Heart right ventricle (tissue), 16 donors: ENCODE results near the gene ETS1. TPM values are rescaled to one million over a fixed set of nuclear protein-coding genes. Genes with fewer than 3 reads are reported as not detected.
A peak's percentile ranks its signal among the peaks of the same experiment; 100 is the strongest.

Experiments used
- ATAC-seq, 8 donors: fragments of 200-7000 bp; cut with Tn5 transposase; one replicate each; pipeline ENCODE4 v1.9.1; 2020; ENCODE audit warnings: mild to moderate bottlenecking in 8 of 8, moderate library complexity in 8 of 8, moderate number of reproducible peaks in 1 of 8
- DNase-seq, 2 donors: peaks; one replicate each; pipeline ENCODE4 v3.0.0-alpha.2; 2020
- H3K27ac ChIP-seq, 10 donors: fragments of 200-600 bp; sonication (generic) in 2 of 10; one replicate each; pipeline versions ENCODE4 v1.5.0 to v1.8.0; 2020 to 2022; ENCODE audit warnings: mild to moderate bottlenecking in 3 of 10
- H3K27me3 ChIP-seq, 7 donors: fragments of 200-600 bp; one replicate each; pipeline ENCODE4 v1.8.0; 2021 to 2022; ENCODE audit warnings: mild to moderate bottlenecking in 2 of 7
- H3K36me3 ChIP-seq, 9 donors: fragments of 200-600 bp; sonication (generic) in 1 of 9; one replicate each; pipeline versions ENCODE4 v1.5.0 to v1.8.0; 2020 to 2022; ENCODE audit warnings: mild to moderate bottlenecking in 2 of 9
- H3K4me1 ChIP-seq, 9 donors: fragments of 200-600 bp; sonication (generic) in 1 of 9; one replicate each; pipeline versions ENCODE4 v1.5.0 to v1.8.0; 2020 to 2022; ENCODE audit warnings: mild to moderate bottlenecking in 4 of 9
- H3K4me3 ChIP-seq, 10 donors: fragments of 200-600 bp; sonication (generic) in 2 of 10; one replicate each; pipeline versions ENCODE4 v1.5.0 to v1.8.0; 2020 to 2022; ENCODE audit warnings: mild to moderate bottlenecking in 7 of 10, moderate library complexity in 2 of 10
- H3K9me3 ChIP-seq, 11 donors: fragments of 200-600 bp in 10 of 11; sonication (generic) in 2 of 11; one replicate each; pipeline versions ENCODE4 v1.5.0 to v1.8.0; 2013 to 2022; ENCODE audit warnings: mild to moderate bottlenecking in 2 of 11, control low read depth in 1 of 11, moderate library complexity in 1 of 11
- WGBS, 2 donors: extraction: QIAGEN DNeasy Blood & Tissue Kit; methylation state at CpG; one replicate each; pipeline ENCODE4 v1.1.7; 2013; ENCODE audit warnings: inconsistent platforms in 1 of 2; 5-methylcytosine and 5-hydroxymethylcytosine counted together
- intact Hi-C, 10 donors: fragments of 100-400 bp; cut with DNase I; formaldehyde crosslinking; loops; one replicate each; pipeline versions ENCODE4 v1.11.1 to v1.14.2; 2022
- polyA plus RNA-seq, 2 donors: library from polyadenylated mRNA; stranded (reverse); fragments of 200-250 nt; gene quantifications; one replicate each; pipeline ENCODE4 v1.2.3, GENCODE V29; 2013
- total RNA-seq, 10 donors: library from RNA; stranded (reverse); fragmentation: NEBNext Ultra II Directional in 3 of 10; extraction: Animal tissue kit (Norgen Biotek cat#: 25700) in 3 of 10; gene quantifications; one replicate each; pipeline versions ENCODE4 v1.2.1 to v1.2.4, GENCODE V29; 2021 to 2023
- TF ChIP-seq, protein P1 (sequence below), 9 donors: fragments of 200-600 bp; sonication (generic) in 2 of 9; IDR thresholded peaks; one replicate each; pipeline versions ENCODE4 v1.5.0 to v1.8.0; 2021 to 2022; ENCODE audit warnings: antibody characterized with exemption in 9 of 9, mild to moderate bottlenecking in 5 of 9, moderate library complexity in 1 of 9
- donor health status: Arrhythmogenic right ventricular cardiomyopathy.
- donor health status: ischemic (EF 13 %, LVEDD 7.1; RV severe dilation, severe dysfunction).
- donor health status: healthy with polysubstance abuse.
- donor health status: DM: no; HTN: yes; CAD: no.
- donor health status: DM: no; HTN: no; CAD: no.
- donor health status: ischemic (EF 25% LVEDD 6.9; RV normal size, moderate dysfunction).
- donor health status: ischemic (EF 25% LVEDD 5.7; RV mildly dilated, moderate dysfunction).
- donor health status: healthy.
- donor health status: DM: yes; HTN: yes; CAD: no.
- donor health status: Ischemic cardiomyopathy.
- donor health status: ischemic (EF 35%, LVEDD 5.7; RV mildly dilated, moderate dysfunction).
- donor health status: nonischemic (EF 11% LVEDD 7.7; RV severe dilation, severe dysfunction).
- donor health status: DM: yes; HTN: yes; CAD: no.
- donor health status: PGD.
- donor health status: ischemic (EF 29% LVEDD 5.4; RV normal size, mild dysfunction).
- donor health status: nonischemic (EF 23%, LVEDD 6.1; RV moderate dilation, normal function).

Gene ETS1
- total and polyA plus RNA-seq, 12 donors = 21.3 to 93.4 (median 50.7) TPM

DNA sequence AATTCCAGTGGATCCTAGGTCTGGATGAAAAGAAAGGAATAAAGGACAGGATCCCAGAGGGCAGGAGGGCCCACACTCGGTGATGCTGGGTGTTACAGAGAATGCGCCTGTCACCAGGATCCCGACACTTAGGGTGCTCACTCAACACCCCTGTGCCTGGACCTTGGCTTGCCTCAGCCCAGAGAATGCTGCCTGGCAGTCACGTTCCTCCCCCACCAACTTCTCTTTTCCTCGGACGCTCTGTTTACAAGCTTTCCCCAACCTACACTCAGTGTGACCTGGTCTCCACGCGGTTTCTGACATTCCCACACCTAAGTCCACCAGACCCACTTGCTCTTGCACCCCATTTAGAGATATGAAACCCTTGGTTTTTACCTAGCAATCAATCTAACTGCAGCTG, 38.0 kb upstream of the ETS1 start:
- peak overlapping the region in 1 of 10 donors; percentile 80 for H3K27ac ChIP-seq
- H3K27me3 ChIP-seq = no peaks in the 10 kb centered on the region
- no peaks in the 10 kb centered on the region for H3K9me3 ChIP-seq
- TF ChIP-seq, protein P1, sequence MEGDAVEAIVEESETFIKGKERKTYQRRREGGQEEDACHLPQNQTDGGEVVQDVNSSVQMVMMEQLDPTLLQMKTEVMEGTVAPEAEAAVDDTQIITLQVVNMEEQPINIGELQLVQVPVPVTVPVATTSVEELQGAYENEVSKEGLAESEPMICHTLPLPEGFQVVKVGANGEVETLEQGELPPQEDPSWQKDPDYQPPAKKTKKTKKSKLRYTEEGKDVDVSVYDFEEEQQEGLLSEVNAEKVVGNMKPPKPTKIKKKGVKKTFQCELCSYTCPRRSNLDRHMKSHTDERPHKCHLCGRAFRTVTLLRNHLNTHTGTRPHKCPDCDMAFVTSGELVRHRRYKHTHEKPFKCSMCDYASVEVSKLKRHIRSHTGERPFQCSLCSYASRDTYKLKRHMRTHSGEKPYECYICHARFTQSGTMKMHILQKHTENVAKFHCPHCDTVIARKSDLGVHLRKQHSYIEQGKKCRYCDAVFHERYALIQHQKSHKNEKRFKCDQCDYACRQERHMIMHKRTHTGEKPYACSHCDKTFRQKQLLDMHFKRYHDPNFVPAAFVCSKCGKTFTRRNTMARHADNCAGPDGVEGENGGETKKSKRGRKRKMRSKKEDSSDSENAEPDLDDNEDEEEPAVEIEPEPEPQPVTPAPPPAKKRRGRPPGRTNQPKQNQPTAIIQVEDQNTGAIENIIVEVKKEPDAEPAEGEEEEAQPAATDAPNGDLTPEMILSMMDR (IDR thresholded peaks at IDR 0.05) = no peak
- no peak for DNase-seq
- 76 to 85% methylated on average over 8 of the region's 8 CpGs for WGBS, 2 donors
- peaks cover 0 to 85% (median 21%) of the 10 kb centered on the region in 9 donors for H3K4me1 ChIP-seq
- intact Hi-C loops = loop anchor here in 7 of 10 donors (5.0 kb wide), 5 partner anchors 58 to 453 kb away; no protein-coding TSS in a partner anchor
- no peak for ATAC-seq
- H3K36me3 ChIP-seq = no peaks in the 10 kb centered on the region
- H3K4me3 ChIP-seq = no peak overlapping the region

DNA sequence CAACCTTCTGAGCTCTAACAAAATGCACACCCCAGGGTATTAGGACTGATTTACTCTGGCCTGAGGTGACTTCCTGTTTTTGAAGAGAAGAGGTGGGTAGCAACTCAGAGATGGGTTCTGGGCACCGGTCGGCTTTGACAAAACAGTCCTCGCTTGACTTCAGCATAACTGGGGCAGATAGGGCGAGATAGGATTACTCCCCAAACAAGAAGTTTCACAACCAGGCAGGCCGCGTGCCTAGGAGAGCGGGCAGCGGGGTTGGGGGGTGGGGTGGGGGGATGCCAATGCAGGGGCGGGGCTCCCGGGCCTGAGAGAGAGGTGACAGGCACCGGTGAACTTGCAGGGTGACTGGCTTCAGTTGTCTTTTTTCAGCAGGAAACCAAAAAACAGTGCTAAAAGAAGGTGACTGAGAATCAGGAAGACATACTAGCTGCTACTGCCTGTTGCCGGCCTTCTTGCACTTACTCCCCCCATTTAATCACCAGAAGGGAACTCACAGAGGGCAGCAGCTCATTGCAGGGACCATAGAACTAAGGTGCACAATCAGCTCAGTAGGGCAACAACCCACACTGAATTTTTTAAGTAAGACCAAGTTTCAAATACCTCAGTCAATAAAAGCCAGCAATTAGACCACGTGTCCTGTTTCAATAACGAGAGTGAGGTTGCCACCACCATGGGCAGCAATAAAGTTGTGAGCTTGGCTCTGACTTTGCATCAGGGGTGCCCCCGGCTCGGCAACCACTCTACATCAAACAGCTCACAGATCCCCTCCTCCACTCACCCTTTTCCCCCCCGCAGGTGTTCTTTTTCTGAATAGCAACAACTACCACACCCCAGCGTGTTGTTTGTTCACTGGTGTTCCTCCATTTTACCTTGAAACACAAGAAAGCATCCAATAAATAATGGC, 37.2 kb upstream of the ETS1 start:
- no peaks in the 10 kb centered on the region for H3K9me3 ChIP-seq
- 86 to 91% methylated on average over 18 of the region's 18 CpGs for WGBS, 2 donors

DNA sequence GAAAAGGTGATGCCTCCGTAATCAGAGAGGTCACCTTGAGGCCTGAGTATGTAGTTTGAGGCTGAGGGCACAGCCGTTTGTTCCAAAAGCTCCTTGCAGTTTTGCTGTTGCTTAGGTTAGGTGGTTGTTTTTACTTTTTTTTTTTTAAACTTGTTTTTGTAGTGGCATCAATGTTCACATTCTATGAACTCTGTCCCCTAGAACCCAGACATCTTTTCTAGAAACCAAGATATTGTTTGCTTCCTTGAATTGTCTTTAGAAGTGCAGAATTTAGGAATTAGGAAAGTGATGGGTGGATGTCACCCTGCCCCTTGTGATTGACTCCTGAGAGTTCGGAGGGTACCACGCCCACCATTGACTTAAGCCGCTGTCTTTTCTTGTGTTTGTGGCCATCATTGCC, 35.7 kb upstream of the ETS1 start:
- Histone ChIP-seq H3K4me1 (peaks cover 0 to 73% (median 13%) of the 10 kb centered on the region in 9 donors), H3K27ac (peak overlapping the region in 5 of 10 donors; percentile 66 to 78 (median 70)), H3K36me3 (no peaks in the 10 kb centered on the region), H3K27me3 (no peaks in the 10 kb centered on the region), H3K4me3 (no peak overlapping the region), H3K9me3 (no peaks in the 10 kb centered on the region)
- no peak for ATAC-seq
- DNase-seq = no peak
- WGBS, 2 donors = 75 to 90% methylated on average over 5 of the region's 5 CpGs
- intact Hi-C loops = no loop called here
- TF ChIP-seq, protein P1 (IDR thresholded peaks at IDR 0.05) = no peak

More for the DNA sequence above, 37.2 kb upstream of the ETS1 start:
- ATAC-seq (no peak), DNase-seq (no peak)
- Histone ChIP-seq H3K27ac (peak overlapping the region in 1 of 10 donors; percentile 80), H3K36me3 (no peaks in the 10 kb centered on the region), H3K27me3 (no peaks in the 10 kb centered on the region), H3K4me3 (no peak overlapping the region), H3K4me1 (peaks cover 0 to 84% (median 14%) of the 10 kb centered on the region in 9 donors)
- intact Hi-C loops = loop anchor here in 7 of 10 donors (5.0 kb wide), 5 partner anchors 57 to 452 kb away; no protein-coding TSS in a partner anchor
- TF ChIP-seq, protein P1 (IDR thresholded peaks at IDR 0.05) = no peak

DNA sequence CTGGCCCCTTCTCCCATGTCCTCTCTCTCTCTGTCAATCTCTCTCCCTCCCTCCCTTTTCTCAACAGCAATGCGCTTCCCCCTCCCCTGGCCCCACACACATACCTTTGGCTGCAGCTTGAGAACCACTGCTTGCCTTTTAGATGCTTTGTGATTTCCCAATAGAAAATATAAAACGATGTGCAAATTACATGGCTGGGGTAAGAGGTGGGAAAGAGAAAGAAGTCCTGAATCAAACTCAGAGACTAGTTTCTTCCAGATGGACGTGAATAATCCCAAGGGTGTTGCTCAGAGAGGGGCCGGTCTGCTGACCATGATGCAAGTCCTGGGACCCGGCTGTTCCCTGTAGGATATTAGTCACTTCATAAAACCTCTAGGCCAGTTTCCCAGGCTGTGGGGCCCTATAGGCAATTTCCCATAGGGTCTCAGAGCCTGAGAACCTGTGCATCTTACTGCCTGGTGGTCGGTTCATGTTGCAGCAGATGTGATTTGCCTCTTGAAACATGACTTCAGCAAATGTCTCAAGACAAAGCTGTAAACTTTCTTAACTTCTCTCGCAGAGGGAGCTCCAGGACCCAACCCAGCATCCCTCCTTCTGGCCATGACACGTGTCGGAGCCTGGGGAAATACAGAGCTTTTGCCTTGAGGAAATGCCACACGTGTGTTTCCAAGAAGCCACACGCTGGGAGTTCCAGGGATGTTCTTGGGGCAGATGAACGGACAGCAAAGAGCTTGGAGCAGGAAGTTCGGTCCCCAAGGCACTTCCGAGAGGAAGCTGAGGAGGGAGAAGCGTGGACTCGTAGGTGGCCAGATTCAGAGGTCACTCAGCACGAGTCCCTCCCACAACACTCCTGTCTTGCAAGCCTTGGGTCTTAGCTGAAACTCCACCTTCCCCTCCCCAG, 34.5 kb upstream of the ETS1 start:
- Histone ChIP-seq H3K9me3 (no peaks in the 10 kb centered on the region), H3K4me1 (peaks cover 0 to 61% (median 13%) of the 10 kb centered on the region in 9 donors), H3K27ac (peak overlapping the region in 8 of 10 donors; percentile 20 to 78 (median 68)), H3K27me3 (no peaks in the 10 kb centered on the region), H3K36me3 (no peaks in the 10 kb centered on the region), H3K4me3 (peak overlapping the region in 5 of 10 donors; percentile 1 to 32 (median 18))
- TF ChIP-seq, protein P1 (IDR thresholded peaks at IDR 0.05) = no peak
- intact Hi-C loops = no loop called here
- peak; percentile 29 to 73 for DNase-seq
- peak; percentile 53 to 87 (median 75) for ATAC-seq
- 47 to 60% methylated on average over 17 of the region's 17 CpGs for WGBS, 2 donors
